ENCODE results near the gene CD7.

DNA sequence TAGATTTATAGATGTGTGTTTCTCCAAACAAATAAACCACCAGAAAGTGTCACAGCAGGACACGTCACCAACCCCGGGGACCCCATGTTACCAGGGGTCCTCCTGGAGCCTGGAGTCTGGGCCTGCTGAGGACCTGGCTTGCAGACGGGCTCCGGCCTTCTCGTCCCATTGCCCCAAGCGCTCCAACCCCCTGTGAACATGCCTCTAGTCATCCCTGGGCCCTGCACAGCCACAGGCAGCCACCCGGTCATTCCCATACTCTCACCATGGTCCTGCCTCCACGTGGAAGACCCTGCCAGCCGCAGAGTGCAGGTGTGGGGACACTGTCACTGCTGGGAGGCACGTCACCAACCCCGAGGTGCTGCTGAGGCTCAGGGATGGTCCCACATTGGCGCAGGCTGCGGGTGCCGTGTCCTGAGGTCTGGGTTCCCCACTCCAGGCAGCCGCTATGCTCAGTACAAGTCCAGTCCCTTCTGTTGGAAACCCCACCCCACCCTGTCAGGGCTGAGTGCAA is 11.6 kb upstream of the CD7 start:
- TF ChIP-seq SIN3A (IDR thresholded peaks at IDR 0.05; ENCODE audit: borderline replicate concordance, insufficient read depth, low read length) = no peak
- TF ChIP-seq POLR2AphosphoS5 (IDR thresholded peaks at IDR 0.05; ENCODE audit: low read depth, low read length) = no peak
- TF ChIP-seq TAF1 (IDR thresholded peaks at IDR 0.05; ENCODE audit: borderline replicate concordance, insufficient read depth, low read length) = no peak

Data from PFSK-1 (cell line).